Hepatic stellate cell (primary cell): ENCODE measurements around the gene NBL1.
A peak's percentile ranks its signal among the peaks of the same experiment; 100 is the strongest.
"Not testable (repeated sequence)": the region's sequence is repeated elsewhere in the genome, so short reads cannot be mapped to it uniquely, and the experiment has no call there.

Experiments
- DNase-seq: peaks from one replicate; pipeline ENCODE4 v3.0.0; 2011; ENCODE audit warnings: low spot score

The NBL1 gene

DNA sequence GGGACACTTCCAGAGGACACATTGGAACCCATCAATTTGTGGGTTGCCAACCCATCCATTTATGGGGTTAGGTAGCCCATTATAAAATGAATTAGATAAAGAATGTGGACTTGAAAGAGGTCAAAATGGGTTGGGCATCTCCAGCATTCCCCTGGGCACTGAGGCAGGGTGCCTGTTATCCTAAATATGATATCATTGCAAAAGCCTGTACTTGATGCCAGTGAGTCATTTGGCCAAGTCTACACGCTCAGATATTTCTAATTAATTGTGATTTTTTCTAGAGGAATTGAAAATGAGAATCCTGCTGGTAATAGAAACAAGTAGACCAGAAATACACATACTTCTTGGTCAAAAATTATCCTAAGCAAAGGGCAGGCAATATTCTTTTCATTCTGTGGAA, 21.9 kb upstream of the NBL1 start:
- no peak for DNase-seq

DNA sequence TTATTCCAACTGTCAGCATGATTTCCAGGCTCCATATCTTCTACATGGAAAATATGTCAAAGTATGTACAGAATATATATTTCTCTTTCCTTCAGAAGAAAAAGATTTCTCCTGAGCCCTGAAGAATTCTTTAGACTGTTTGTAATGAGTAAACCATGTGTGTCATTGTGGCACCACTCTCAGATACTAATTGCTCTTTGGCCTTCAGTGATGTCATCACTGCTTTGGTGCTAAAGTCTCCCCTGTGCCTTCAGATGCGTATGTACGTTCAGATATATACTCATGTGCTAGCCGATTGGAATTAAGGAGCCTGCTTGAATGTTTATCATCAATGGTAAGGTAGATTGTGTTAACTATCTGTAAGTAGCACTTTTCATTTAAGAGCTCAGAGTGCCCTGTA, 20.6 kb upstream of the NBL1 start:
- DNase-seq = no peak

GRCh38 chr1:19625291-19625937, 18.7 kb upstream of the NBL1 start:
- DNase-seq = no peak

DNA sequence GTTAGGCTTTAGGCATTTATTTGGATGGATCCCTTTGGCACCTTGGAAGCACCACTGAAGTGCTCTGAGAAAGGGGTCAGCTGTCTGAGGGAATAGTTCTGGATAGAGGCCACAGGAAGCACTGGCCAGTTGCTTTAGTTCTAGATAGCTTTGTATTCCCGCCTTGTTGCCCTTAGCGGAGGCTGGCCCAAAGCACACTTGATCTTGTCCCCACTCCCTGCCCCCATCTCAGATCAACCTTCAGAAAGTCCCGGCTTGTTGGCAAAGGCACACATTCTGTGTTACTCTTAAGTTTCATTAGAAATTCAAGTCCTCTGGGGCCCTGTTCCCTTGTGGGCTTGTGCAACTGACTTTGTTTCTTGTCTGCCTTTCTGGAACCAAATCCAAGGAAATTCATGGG, 15.2 kb upstream of the NBL1 start:
- no peak for DNase-seq

DNA sequence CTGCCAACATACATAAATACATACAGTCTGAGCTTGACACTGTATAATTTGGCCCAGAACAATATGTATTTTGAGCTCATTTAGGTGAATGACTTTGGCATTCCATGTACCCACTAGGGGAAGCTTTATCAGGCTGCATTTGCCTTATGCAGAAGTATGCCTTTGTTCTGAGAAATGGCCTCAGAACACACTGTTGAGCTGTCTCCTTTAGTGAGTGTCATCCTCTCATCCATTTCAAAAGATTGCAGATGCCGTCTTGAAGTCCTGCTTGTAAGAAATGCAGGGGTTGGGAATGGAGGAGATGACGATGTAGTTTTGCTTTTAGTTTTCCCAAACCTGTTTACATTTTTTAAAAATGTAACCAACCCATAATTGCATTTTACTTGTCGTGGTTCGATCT, 14.8 kb upstream of the NBL1 start:
- no peak for DNase-seq

- not testable (repeated sequence) for DNase-seq
Measured at GRCh38 chr1:19630192-19630591, 13.9 kb upstream of the NBL1 start.

GRCh38 chr1:19630720-19631395, 13.3 kb upstream of the NBL1 start:
- no peak for DNase-seq

DNA sequence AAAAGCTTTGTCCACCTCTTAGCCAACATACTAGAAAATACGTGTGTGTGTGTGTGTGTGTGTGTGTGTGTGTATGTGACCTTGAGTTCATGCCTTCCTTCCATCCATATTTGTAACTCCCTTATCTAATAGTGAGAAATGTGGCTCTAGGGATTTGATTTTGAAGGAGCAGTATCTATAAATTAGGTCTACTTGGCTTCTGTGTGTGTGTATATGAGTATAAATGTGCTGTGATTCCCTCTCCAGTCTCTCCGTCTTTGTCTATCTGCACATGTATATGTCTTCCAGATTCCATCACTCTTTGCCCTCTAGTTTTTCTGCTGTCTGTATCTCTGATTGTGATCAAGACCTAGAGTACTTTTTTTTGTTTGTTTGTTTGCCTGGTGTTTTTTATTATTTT, 11.9 kb upstream of the NBL1 start:
- no peak for DNase-seq

- no peak for DNase-seq
Measured at GRCh38 chr1:19633106-19633505, 11.0 kb upstream of the NBL1 start.

- DNase-seq = not testable (repeated sequence)
Measured at GRCh38 chr1:19635064-19635463, 9.0 kb upstream of the NBL1 start.

GRCh38 chr1:19635646-19636045, 8.5 kb upstream of the NBL1 start:
- DNase-seq = no peak

- no peak for DNase-seq
Measured at GRCh38 chr1:19636065-19636464, 8.0 kb upstream of the NBL1 start.

- DNase-seq = not testable (repeated sequence)
Measured at GRCh38 chr1:19636749-19637148, 7.4 kb upstream of the NBL1 start.

DNA sequence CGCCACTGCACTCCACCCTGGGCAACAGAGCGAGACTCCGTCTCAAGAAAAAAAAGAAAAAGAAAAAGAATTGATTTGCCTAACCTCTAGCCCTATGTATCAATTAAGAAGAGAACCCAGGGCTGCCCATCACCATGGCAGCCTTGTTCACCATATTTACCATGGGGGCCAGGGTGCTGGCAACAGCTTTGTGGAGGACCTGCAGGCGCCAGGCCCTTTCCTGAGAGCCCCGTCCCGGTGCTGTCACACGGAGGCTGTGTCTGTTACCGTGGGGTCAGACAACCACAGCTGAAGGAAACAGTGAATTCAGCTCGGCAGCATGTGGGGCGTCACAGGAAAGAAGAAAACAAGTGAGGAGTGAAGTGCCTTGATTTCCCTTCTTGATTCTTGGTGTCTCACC, 6.5 kb upstream of the NBL1 start:
- no peak for DNase-seq

DNA sequence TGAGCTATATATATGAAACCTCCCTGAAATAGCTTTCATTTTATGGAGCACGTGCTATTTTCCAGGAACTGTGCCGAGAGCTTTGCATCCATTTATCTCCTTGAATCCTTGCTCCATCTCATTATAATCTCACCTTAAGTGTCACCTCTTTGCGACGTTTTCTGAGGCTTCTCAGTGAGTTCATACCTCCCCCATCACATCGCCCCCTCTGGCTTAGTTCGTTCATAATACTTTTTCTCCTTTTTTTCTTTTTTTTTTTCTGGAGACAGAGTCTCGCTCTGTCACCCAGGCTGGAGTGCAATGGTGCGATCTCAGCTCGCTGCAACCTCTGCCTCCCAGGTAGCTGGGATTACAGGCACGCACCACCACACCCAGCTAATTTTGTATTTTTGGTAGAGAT, 4.9 kb upstream of the NBL1 start:
- not testable (repeated sequence) for DNase-seq

DNA sequence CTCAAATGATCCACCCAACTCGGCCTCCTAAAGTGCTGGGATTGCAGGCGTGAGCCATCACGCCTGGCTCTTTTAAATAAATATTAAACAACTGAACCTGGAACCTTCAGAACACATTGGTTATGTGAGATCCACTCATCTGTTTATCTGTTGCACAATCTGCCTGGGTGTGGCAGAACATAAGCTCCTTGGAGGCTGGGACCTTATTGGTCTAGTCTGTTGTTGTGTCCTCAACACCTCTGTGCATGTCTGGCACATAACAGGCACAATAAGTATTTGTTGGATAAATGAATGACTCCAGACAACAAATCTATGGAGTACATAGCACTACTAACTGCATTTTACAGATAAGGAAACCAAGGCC, 4.1 kb upstream of the NBL1 start:
- no peak for DNase-seq

- DNase-seq = no peak
Measured at GRCh38 chr1:19640363-19641316, 3.5 kb upstream of the NBL1 start.

DNA sequence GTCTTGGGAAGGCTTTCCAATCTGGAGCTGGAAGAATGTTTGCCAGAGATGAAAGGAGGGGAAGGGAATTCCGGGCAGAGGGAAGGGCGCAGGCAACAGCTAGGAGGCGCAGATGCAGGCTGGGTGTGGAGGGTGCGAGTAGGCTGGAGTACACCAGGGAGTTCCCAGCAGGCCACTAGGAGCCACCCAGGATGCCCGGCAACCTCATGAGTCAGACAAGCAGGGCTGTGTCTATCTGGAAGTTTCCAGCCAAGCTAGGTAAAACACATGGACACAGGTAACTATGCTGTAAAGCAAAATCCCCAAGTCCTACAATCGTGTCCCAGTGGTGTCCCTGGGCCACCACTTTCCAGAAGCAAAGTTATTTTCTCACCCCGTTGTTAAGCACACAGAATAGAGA, 990 bp upstream of the NBL1 start:
- no peak for DNase-seq

DNA sequence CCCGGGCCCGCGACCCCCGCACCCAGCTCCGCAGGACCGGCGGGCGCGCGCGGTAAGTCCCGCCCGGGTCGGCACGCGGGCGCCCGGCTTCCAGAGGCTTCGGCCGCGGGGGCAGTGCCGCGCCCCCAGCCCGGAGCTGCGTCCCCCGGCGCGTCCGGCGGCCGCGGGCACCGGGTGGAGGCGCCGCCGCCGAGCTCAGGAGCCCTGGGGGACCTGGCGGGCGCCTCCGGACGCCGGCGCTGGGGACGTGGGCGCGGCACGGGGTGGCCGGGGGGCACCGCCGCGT, 227 bp downstream of the NBL1 start:
- no peak for DNase-seq

- peak; percentile 79 for DNase-seq
Measured at GRCh38 chr1:19644681-19645410, 735 bp downstream of the NBL1 start.

GRCh38 chr1:19645411-19646251, 1.5 kb downstream of the NBL1 start:
- DNase-seq = no peak
